ENCODE data around the gene LRMDA. TPM values are rescaled to one million over a fixed set of nuclear protein-coding genes. Genes with fewer than 3 reads are reported as not detected.

The LRMDA gene
- total RNA-seq, 1 experiment from 2014 or later: 4.8 TPM

- H3K4me1 ChIP-seq (ENCODE audit: control insufficient read depth in 1 of 2, insufficient read depth in 2 of 2, low read length in 2 of 2): no peaks in the 10 kb centered on the region
- H3K36me3 ChIP-seq (ENCODE audit: control insufficient read depth in 1 of 2, insufficient read depth in 2 of 2, low read length in 2 of 2): no peaks in the 10 kb centered on the region
- no peaks in the 10 kb centered on the region for H3K79me2 ChIP-seq (ENCODE audit: insufficient read depth, low read length)
- H2AFZ ChIP-seq (ENCODE audit: low read depth, low read length, poor library complexity, severe bottlenecking): no peak overlapping the region
- H3K9ac ChIP-seq (ENCODE audit: low read length): no peak overlapping the region
- no peak for DNase-seq (ENCODE audit: low read depth, low spot score)
- intact Hi-C loops (cut with micrococcal nuclease): no loop called here
- H4K20me1 ChIP-seq (ENCODE audit: insufficient read depth): no peaks in the 10 kb centered on the region
- ChIA-PET CTCF (no interaction called here), POLR2A (no interaction called here), RAD21 (ENCODE audit: low non-redundant PET in 1 of 2, low total read pairs in 2 of 2, uncharacterized antibody in 2 of 2, unreplicated experiment in 2 of 2) (no interaction called here)
- no peak overlapping the region for H3K27ac ChIP-seq (ENCODE audit: low read depth, low read length)
- no peak overlapping the region for H3K4me2 ChIP-seq (ENCODE audit: low read length)
- no peaks in the 10 kb centered on the region for H3K9me2 ChIP-seq (ENCODE audit: insufficient read depth)
- no peak overlapping the region for H3K4me3 ChIP-seq (replicated peaks in 1 of 2; ENCODE audit: low read depth in 1 of 2, low read length in 2 of 2)
- no peak for ATAC-seq
- H3K9me3 ChIP-seq (ENCODE audit: control insufficient read depth in 1 of 2, insufficient read depth in 1 of 2, low read depth in 1 of 2, low read length in 2 of 2): no peaks in the 10 kb centered on the region
- TF ChIP-seq EGR1 (IDR thresholded peaks at IDR 0.05; ENCODE audit: low read depth) (no peak), ZBTB33 (IDR thresholded peaks at IDR 0.05; ENCODE audit: extremely low read depth, insufficient replicate concordance, low read length) (no peak), ZFX (IDR thresholded peaks at IDR 0.05) (no peak), POLR2AphosphoS5 (IDR thresholded peaks at IDR 0.05; ENCODE audit: low read depth, low read length) (no peak), CEBPB (IDR thresholded peaks at IDR 0.05; ENCODE audit: low read depth) (no peak), TCF7L2 (IDR thresholded peaks at IDR 0.05; ENCODE audit: borderline replicate concordance, extremely low read depth, insufficient read depth, insufficient read length) (no peak), ATF3 (IDR thresholded peaks at IDR 0.05) (no peak), RAD21 (IDR thresholded peaks at IDR 0.05; ENCODE audit: low read depth) (no peak), MAX (IDR thresholded peaks at IDR 0.05) (no peak), CTCF (IDR thresholded peaks at IDR 0.05 in 2 of 3, conservative IDR thresholded peaks at IDR 0.05 in 1 of 3; ENCODE audit: borderline replicate concordance in 1 of 3, insufficient read depth in 1 of 3, low read depth in 2 of 3, low read length in 2 of 3) (no peak), REST (IDR thresholded peaks at IDR 0.05; ENCODE audit: low read depth) (no peak), FOSL1 (IDR thresholded peaks at IDR 0.05; ENCODE audit: low read depth) (no peak)
- BruUV-seq (replicated peaks): no TSS peak
- H3K27me3 ChIP-seq (ENCODE audit: insufficient read depth, low read length): no peaks in the 10 kb centered on the region
Measured at GRCh38 chr10:75487755-75488125, 56.3 kb downstream of the LRMDA start.

Measured in HCT116 (cell line).